ENCODE data around the gene EFCAB6.

The EFCAB6 gene

DNA sequence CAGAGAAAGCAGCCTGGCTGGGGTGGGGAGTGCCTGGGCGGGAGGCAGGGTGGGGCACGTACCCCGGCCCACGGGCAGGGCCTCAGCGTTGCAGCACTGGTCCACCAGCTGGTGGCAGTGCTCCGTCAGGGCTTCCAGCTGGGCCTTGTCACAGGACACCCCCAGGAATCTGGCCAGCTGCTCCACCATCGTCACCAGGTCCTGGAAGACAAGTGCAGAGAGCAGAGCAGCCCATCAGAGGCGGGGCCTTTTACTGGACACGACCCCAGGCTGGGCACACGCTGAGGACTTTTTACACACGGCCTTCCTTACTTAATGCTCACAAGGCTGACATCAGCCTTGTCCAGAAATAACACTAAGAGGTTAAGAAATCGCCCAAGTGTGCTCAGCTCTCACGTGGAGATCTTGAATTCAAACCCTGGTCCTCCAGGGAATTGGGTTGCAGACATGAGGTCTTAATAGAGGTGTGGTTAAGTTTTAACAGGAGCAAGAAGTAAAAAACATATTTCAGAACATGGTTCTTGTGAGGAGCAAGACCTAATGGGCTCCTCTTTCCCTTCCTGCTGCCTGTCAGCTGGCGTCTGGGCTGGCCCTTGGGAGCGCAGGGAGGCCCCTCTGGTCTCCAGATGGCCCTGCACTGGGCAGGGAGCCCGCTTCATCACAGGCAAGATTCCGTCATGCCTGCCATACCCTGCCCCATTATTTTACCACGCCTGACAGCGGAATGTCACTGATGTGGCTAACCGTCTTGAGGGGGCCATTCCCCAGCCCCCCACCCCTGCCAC is 17.1 kb upstream of the EFCAB6 start:
- DNase-seq (ENCODE audit: low spot score): no peak

DNA sequence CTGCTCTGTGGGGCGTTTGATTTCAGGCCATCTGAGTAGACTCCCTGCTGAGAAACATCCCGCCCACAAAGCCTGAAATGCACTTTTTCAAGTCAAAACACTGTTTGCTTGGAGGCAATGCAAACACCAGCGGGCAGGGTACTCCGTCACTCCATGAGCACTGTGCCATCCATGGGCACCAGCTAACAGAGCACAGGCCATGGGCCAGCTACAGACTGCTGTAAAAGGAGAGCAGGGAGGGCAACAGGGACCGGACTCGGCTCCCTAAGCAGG is 16.6 kb upstream of the EFCAB6 start:
- DNase-seq (ENCODE audit: low spot score): no peak

DNA sequence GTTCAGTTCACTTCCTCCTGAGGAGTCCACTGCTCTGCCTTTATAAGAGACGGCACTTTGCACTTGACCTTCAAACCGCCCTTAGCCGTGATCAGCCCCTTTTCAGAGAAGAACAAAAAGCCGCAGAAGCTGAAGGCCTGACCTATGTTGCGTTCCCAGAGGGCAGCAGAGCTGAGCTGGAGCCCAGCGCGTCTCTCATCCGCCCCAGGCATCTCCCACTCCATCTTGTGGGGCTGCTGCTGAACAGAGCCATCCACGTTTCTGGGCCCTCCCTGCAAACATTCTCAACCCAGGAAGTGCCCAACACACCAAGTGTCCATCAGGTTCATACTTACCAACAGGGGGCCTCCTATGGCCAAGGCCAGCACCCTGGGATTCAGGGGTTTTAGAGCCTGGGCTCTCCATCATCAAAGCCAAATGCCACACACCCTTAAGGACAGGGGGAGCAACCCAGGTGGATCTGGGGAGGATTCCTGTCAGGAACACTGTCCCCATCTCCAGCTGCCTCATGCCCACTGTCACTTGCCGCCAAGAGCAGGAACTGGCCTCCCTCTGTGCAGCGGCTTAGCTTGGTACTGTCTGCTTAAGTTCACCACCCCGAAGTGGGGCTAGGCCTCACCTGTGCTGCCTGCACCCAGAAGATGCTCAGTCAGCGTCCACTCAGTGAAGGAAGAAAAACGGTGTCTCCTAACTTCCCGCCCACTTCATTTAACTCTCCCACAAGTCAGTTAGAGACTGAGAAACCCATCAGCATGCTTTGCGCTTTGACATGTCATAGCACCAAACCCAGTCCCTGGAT is 16.0 kb upstream of the EFCAB6 start:
- no peak for DNase-seq (ENCODE audit: low spot score)

DNA sequence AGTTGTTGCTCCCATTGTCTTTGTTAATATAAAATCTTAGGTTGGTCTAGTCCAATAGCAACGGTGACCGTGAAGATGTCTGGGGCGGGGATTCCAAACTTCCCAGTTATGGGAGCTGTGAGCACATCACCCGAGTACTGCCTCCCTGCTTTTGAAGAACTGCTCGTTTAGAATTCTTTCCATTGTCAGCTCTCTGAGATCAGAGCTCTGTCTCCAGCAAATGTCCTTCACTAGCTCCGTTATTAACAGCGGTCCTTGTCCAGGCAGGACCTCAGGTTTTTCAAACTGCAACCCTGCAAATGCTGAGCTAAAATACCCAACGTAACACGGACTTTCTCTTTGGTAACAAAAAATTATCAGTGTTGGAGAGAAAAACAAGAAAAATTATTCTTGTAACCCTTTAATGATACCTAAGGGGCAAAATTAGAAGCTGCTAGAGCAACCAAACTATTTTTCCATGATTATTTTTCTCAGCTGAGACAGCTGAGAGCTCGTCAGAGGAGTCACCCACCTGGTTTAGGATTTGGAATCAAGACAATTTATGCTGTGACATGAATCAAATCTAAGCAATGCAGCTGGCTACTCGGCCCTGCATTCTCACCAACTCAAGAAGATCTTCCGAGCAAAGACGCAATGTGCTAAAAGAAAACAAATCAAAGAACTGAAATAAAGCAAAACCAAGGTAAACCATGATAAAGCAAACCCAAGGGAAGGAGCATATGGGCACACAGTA is 15.1 kb upstream of the EFCAB6 start:
- DNase-seq (ENCODE audit: low spot score): no peak

DNA sequence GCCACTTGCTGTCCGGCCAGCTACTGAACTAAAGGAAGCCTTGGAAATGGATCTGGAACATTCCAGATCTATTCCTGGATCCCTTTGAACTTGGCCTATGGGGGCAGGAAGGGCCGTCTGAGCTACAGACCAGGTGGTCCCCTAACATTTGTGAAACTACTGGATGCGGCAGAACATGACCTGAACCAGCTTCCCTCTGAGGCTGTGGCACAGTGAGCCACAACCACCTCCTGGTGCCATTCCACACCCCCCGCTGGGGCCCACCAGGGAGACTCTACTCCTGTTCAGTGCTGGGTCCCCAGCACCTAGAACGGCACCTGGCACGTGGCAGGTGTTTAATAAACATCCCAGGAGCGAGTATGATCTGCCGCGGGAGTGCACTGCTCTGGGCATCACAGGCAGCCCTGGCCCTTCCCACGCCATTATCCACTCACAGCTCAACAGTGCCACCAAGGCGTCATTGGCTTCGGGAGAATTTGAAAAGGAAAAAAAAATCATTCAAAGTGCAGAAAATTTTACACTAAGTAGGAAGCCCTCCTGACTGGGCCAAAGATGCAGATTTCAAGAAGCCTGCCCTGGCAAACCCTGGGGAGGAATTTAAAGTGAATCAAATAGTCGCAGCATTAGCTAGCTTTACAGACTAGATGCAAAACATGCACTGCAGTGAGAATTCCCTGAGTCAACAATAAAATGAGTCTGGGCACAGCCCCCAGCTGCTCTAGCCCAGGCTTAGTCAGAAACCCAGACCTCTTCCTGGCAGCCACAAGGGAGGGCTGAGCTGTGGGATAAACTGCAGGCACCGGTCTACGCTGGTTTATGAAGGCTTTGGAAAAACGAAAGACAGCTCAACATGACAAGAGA is 14.3 kb upstream of the EFCAB6 start:
- peak; percentile 36 for DNase-seq (ENCODE audit: low spot score)

DNA sequence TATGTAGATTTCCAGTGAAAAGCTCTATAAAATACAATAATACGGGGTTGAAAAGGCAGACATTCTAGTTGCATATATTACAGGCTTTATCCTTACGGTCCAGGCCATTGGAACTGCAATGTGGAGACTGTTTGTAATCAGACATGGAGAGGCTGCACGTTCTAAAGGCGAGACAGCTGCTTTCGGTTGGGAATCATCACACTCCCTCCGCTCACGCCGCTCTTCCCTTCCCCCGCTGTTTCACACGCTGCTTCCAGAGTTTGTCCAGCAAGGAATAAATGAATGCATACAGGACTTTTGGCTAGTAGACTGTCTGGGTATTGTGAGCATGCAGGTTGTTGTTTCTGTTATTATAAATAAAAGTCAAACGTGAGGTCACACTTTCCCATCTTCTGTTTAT is 13.5 kb upstream of the EFCAB6 start:
- DNase-seq (ENCODE audit: low spot score): no peak

DNA sequence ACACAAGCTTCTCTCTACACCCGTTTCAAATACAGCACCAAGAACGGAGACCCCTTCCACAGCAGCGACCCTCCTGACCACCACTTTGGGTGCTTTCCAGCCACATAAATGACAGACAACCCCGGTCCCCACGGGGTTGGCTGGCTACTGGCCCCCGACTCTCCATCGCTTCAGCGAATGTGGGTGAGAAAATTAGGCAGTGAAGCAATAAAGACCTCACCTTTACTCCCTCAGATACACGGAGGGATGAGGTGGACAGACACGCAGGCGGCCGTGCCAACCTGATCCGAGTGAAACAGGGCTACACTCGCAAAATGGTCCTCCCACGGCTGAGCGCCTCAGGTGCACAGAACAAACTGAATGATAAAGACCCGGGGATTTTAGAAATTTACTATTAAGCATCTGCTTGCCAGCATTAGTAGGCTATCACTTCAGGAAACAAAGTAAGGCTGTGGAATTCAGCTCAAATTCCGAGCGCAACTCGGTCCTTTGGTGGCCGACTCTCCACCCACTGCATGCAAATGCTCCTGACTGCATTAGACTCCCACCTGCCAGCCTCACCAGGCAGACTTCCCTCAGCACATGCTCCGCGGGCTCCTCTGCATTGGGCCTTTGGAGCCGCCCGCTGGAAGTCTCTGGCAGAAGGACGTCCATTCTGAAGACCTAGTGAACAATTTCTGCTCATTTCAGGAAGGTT is 12.8 kb upstream of the EFCAB6 start:
- DNase-seq (ENCODE audit: low spot score): no peak

DNA sequence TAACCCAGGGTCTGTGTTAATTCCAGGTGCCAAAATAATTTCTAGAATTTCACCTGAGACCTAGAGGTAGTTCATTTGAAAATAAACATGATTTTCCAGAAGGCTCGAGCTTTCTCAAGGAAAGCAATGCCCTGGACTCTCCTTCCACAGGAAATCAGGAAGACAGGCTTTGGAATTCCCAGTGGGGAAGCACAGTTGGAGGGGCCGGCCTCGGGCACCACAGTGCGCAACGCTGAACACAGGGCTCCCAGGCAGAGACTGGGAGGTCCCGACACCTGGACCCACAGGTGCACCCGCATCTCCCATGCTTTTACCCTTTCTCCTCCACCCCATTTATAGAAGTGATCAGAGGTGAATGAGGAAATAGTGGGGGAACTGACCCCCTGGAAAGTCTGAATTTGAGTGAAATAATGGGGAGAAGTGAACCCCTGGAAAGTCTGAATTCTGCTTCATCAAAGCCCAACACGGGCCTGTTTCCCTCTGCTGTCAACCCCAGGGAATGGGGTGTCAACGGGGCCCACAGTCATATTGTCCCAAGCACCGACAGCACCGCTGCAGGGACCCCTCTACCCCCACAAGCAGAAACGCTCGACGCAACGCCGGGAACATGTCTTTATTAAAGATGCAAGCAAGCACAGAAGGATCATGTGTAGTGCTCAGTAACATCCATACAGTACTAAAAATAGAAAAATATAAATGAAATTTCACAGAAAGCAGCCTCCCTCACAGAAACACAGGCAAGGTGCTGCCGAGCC is 12.0 kb upstream of the EFCAB6 start:
- DNase-seq (ENCODE audit: low spot score): no peak

DNA sequence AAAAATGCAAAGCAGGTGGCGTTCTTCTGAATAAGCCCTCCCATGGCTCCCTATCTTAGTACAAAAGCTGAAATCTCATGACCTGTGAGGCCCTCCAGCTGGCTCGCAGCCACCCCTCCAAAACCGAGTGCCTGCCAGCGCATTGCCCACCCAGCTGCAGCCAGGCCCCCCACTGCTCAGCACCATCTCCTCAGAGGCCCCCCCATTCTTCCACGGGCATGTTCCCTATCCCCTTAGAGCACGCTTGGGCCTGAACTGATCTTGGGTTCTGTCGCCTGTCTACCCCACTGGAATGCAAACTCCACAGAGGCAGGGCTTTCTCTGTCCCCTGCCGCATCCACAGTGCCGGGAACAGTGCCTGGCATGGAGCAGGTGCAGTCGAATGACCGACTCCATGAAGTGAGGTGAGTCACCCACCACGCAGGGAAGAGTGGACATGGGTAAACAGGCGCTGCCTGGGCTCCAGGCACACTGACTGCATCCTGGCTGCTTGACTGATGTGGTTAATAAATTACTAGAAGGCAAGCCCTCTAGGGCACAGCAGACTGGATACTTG is 11.3 kb upstream of the EFCAB6 start:
- DNase-seq (ENCODE audit: low spot score): no peak

DNA sequence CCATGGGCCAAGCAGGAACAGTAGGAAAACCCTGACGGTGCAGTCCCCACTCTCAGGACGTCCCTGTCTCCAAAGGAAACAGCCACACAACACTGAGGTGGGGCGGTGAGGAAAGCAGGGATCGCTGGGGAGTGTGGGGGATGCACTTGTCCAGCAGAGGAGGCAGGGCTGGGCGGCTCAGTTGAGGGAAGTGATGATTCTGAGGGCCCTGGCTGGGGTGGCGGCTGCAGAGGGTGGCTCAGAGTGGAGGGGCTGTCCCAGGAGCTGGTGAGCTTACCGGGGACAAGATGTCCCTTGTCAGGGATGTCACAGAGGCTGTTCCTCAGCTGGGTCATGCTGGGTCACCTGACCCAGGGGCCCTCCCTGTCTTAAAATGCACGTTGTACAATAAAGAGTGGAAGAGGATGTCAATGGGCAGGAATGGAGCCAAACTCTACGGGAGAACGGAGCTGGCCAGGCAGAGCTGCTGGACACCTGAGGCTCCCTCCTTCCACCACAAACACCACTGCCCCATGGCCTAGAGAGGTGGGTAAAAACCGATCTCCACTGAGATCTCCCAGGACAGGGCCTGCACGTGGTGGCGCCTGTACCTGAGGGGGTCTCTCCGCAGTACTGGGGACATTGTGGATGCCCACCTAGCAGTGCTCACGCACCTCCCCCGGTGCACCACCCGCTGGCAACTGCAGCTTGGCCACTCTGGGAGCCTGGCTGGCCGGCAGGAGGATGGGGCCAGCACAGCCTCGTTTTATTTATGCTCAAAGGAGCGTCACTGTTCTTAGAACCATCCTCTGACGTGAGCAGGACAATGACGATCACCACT is 9.7 kb upstream of the EFCAB6 start:
- DNase-seq (ENCODE audit: low spot score): no peak

GRCh38 chr22:43820651-43821305 is 8.7 kb upstream of the EFCAB6 start:
- DNase-seq (ENCODE audit: low spot score): no peak

DNA sequence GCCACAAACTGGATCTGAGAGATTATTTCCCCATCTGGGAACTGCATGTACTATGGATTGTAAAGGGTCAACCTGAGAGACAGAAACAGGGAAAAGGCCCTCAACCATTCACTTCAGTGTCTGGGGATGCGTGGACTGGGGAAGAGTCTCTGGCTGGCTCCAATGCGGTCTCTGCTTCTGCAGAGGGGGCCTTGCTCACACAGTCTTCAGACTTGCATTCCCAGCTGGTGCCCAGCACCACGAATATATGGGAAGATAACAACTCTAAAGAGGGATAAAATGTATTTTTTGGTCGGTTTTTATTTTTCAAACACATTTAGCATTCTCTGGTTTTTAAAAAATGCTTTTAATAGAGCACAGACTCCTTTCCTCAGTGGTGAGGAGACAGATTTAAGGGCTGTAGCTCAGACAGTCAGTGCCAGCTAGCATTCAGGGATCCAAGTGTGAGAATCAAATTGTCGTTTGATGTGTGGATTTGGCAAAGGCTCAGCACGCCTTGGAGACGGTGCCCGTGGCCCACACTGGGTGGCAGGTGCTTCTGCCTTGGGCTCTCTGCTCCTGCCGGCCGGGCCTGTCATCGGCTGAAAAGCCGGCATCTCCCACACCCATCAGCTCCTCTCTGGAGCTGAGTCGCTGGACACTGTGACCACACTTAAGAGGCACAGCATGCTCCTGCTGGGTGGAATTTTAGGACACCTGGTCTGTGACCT is 8.0 kb upstream of the EFCAB6 start:
- no peak for DNase-seq (ENCODE audit: low spot score)

- DNase-seq (ENCODE audit: low spot score): no peak
These were observed 7.4 kb upstream of the EFCAB6 start for GRCh38 chr22:43819421-43819921.

GRCh38 chr22:43818981-43819380 is 6.9 kb upstream of the EFCAB6 start:
- DNase-seq (ENCODE audit: low spot score): no peak

- no peak for DNase-seq (ENCODE audit: low spot score)
These were observed 5.3 kb upstream of the EFCAB6 start for GRCh38 chr22:43817402-43817801.

DNA sequence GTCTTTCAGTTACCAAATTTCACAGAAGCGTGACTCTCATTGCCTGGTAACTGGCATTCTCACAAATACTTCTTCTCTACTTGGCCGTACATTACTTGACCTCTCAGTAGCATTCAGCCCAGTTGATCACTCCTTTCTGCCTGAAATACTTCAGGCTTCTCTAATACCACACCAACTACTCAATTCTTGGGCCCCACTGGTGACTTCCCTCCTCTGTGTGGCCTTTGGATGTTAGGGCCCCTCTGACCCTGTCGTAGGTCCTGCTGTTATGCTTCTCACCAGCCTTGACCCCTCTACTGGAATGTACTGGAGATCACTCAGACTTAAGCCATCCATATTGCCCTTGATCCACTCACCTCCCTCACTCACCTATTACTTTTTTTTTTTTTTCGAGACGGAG is 2.2 kb upstream of the EFCAB6 start:
- no peak for DNase-seq (ENCODE audit: low spot score)

GRCh38 chr22:43812890-43813289 is 785 bp upstream of the EFCAB6 start:
- no peak for DNase-seq (ENCODE audit: low spot score)

GRCh38 chr22:43811777-43812148 is 342 bp downstream of the EFCAB6 start:
- DNase-seq (ENCODE audit: low spot score): no peak

All from COLO829 (cell line).